ENCODE measurements around the gene IKBKG.
"Not testable (repeated sequence)": the region's sequence is repeated elsewhere in the genome, so short reads cannot be mapped to it uniquely, and the experiment has no call there.

IKBKG gene

DNA sequence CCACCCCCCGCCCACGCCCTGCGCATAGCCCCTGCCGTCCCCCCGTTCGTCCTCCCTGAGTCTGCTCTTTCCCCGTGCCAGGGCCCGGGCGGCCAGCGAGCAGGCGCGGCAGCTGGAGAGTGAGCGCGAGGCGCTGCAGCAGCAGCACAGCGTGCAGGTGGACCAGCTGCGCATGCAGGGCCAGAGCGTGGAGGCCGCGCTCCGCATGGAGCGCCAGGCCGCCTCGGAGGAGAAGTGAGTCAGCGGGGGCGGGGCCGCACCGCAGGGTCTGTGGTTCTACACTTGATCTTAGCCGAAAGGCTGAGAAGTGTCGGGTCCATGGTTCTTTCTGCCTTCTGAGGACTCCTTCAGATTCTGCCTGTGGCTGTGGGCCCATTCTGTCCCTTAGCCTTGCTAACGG lies 12.9 kb downstream of the IKBKG start:
- DNase-seq, result not testable (repeated sequence)

- DNase-seq, result not testable (repeated sequence)
Observed at GRCh38 chrX:154562295-154562694, 14.9 kb downstream of the IKBKG start.

DNA sequence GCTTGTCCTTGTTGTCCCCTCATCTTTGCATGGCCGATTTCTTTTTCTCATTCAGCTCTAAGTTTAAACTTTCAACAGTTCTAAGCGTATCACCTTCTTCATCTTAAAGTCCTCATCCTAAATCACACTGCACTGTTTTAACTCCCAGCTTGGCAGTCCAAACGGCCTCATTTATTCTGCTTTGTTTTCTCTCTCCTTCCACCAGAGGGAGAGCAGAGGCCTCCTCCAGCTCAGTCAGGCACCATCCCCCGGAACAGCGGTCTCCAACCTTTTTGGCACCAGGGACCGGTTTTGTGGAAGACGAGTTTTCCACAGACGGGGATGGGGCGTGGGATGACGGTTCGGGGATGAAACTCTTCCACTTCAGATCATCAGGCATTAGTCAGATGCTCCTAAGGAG lies 22.9 kb downstream of the IKBKG start:
- not testable (repeated sequence) for DNase-seq

- not testable (repeated sequence) for DNase-seq
Observed at GRCh38 chrX:154573061-154573460, 25.6 kb downstream of the IKBKG start.

DNA sequence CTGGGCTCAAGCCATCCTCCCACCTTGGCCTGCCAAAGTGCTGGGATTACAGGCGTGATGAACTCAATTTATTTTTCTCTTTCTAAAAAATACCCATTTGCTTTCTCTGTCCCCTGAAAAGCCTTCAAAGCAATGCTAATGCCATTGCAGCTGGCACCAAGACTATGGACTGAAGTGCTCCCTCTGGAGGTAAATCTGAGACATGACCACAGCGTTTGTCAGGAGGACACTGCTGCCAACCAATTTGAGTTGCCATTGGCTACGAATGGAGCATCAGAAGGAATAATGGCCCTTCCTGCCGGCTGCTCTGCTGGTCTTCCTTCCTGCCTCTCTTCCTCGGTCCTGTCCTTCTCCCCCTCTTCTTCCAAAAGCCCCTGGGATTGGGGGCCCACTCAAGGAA lies 27.7 kb downstream of the IKBKG start:
- DNase-seq, result not testable (repeated sequence)

GRCh38 chrX:154582994-154583393 lies 35.6 kb downstream of the IKBKG start:
- not testable (repeated sequence) for DNase-seq

DNA sequence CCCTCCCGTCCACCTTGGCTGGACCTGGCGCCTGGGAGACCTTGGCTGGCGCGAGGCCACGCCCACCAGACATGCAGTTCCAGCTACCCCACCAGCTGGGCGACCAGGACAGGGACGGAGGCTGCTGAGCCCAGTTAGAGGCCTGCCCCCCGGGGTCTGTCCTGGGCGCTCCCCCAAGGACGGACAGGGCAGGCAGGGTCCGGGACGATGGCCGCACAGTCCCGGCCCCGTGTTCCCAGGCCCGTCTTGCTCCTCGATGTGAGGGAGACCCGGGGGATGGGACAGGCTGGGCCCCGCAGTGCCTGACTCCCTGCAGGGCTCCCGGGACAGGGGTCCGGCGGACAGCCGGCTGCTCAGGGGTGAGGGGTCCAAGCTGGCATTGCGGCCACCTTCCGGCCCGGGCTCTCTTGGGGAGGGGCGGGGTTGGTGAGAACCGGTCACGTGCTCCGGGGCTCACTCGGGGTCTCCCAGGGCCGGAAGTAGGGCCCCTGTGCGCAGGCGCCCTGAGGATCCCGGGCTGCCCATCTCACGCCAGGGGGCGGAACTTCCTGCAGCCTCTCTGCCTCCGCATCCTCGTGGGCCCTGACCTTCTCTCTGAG lies 37.3 kb downstream of the IKBKG start, which contains the start of gene CTAG1A:
Gene CTAG1A, plus strand, starts transcription at position 549 of the 599 bp plus-strand sequence. CDS start 74 bp downstream, outside the sequence.
- not testable (repeated sequence) for DNase-seq

- not testable (repeated sequence) for DNase-seq
Observed at GRCh38 chrX:154590415-154590814, 43.0 kb downstream of the IKBKG start.

GRCh38 chrX:154592505-154592904 lies 45.1 kb downstream of the IKBKG start:
- no peak for DNase-seq

DNA sequence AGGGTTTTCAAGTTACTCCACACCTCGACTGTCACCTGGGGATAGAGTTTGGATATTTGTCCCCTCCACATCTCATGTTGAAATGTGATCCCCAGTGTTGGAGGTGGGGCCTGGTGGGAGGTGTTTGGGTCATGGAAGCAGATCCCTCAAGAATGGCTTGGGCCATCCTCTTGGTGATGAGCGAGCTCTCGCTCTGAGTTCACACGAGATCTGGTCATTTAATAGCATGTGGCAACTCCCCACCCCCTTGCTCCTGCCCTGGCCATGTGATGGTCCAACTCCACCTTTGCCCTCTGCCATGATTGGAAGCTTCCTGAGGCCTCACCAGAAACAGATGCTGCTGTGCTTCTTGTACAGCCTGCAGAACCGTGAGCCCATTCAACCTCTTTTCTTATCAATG lies 45.8 kb downstream of the IKBKG start:
- DNase-seq, result no peak

GRCh38 chrX:154594491-154594890 lies 47.1 kb downstream of the IKBKG start:
- DNase-seq, result no peak

- DNase-seq, result no peak
Observed at GRCh38 chrX:154595559-154596249, 48.3 kb downstream of the IKBKG start.

- no peak for DNase-seq
Observed at GRCh38 chrX:154596290-154596929, 49.0 kb downstream of the IKBKG start.

GRCh38 chrX:154597221-154597620 lies 49.8 kb downstream of the IKBKG start:
- no peak for DNase-seq

GRCh38 chrX:154598656-154599055 lies 51.2 kb downstream of the IKBKG start:
- no peak for DNase-seq

GRCh38 chrX:154599531-154599930 lies 52.1 kb downstream of the IKBKG start:
- no peak for DNase-seq

- no peak for DNase-seq
Observed at GRCh38 chrX:154600759-154601374, 53.4 kb downstream of the IKBKG start.

GRCh38 chrX:154602226-154602625 lies 54.8 kb downstream of the IKBKG start:
- DNase-seq, result no peak

GRCh38 chrX:154602766-154603437 lies 55.5 kb downstream of the IKBKG start:
- DNase-seq, result no peak

DNA sequence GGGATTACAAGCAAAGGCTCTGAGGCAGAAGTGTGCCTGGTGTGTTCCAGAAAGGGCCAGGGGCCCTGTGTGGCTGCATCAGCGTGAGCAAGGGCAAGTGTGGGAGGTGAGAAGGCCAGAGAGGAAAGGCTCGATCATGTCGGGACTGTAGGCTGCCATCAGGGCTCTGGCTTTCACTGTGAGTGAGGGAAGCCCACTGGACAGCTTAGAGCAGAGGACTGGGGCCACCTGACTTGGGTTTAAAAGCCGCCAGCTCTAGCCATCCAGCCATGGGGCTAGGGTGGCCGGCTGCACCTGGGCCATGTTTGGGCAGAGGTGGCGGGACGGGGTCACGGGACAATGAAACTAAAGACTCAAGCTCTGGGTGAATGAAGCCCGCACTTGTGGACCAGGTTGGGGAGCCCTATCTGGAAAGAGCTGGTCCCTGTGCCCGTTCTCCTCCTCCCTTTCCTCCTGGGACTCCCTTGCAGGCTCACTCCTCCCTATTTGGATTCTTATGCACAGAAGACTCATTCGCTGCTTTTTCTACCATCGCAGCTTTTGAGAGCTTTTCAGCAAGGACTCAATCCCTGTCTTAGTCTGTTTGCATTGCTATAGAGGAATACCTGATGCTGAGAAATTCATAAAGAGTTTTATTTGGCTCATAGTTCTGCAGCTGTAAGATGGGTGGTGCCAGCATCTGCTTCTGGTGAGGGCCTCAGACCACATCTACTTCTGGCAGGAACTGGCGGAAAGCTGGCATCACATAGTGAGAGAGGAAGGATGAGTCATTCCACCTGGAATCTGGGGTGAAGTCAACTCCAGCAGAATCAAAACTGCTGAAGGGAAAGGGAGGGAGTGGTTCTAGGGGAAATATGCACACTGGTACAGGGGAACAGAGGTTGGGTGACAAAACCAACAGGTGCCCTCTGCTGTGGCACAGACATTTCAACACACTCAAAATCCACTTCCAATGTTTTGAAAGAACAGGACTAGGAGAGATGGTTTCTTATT lies 56.3 kb downstream of the IKBKG start:
- DNase-seq, result no peak

- DNase-seq, result no peak
Observed at GRCh38 chrX:154605566-154605965, 58.1 kb downstream of the IKBKG start.

GRCh38 chrX:154607370-154607769 lies 60.0 kb downstream of the IKBKG start:
- DNase-seq, result no peak
